ENCODE measurements around the gene MARCHF3.

- no peak for TF ChIP-seq ZNF138 (CRISPR knock-in tag; conservative IDR thresholded peaks at IDR 0.05)
- TF ChIP-seq CTCF (IDR thresholded peaks at IDR 0.05), result no peak
- TF ChIP-seq TEAD4 (CRISPR knock-in tag; IDR thresholded peaks at IDR 0.05), result no peak
Measured at GRCh38 chr5:126988021-126988569, 42.3 kb downstream of the MARCHF3 start.

Measured in WTC11 (cell line).